H9 (cell line): Measurements from ENCODE around the gene PGAM4. TPM values are rescaled to one million over a fixed set of nuclear protein-coding genes. Genes with fewer than 3 reads are reported as not detected.

ENCODE experiments used
- DNase-seq: peaks from one replicate; pipeline ENCODE4 v3.0.0-alpha.2; 2017
- H2AFZ ChIP-seq: one replicate; pipeline ENCODE4 v1.6.1; 2013; ENCODE audit warnings: mild to moderate bottlenecking, low read length, control low read depth, moderate library complexity
- H2AK5ac ChIP-seq: 2 replicates; pipeline ENCODE4 v1.6.1; 2013; ENCODE audit warnings: low read length, control low read depth, mixed read lengths; ENCODE audit not compliant: insufficient read length
- H2BK120ac ChIP-seq: one replicate; pipeline ENCODE4 v1.6.1; 2013; ENCODE audit warnings: low read depth, mild to moderate bottlenecking, low read length, control low read depth, inconsistent platforms; ENCODE audit not compliant: poor library complexity, severe bottlenecking
- H2BK12ac ChIP-seq: 2 replicates; pipeline ENCODE4 v1.6.1; 2013; ENCODE audit warnings: low read length, control low read depth, mixed read lengths, low read depth; ENCODE audit not compliant: insufficient read length
- H2BK15ac ChIP-seq: 2 replicates; pipeline ENCODE4 v1.6.1; 2013; ENCODE audit warnings: low read depth, low read length, control low read depth
- H2BK20ac ChIP-seq: one replicate; pipeline ENCODE4 v1.6.1; 2013; ENCODE audit warnings: low read depth, mild to moderate bottlenecking, low read length, control low read depth, inconsistent platforms; ENCODE audit not compliant: poor library complexity, severe bottlenecking
- H2BK5ac ChIP-seq: 2 replicates; pipeline ENCODE4 v1.6.1; 2013; ENCODE audit warnings: low read length, control low read depth, mixed read lengths; ENCODE audit not compliant: insufficient read length
- H3K14ac ChIP-seq: 2 replicates; pipeline ENCODE4 v1.6.1; 2013; ENCODE audit warnings: low read length, control low read depth; ENCODE audit not compliant: insufficient read depth
- H3K18ac ChIP-seq: 2 replicates; pipeline ENCODE4 v1.6.1; 2013; ENCODE audit warnings: low read depth, mild to moderate bottlenecking, mixed read lengths, low read length, control low read depth; ENCODE audit not compliant: insufficient read length
- H3K23ac ChIP-seq: 2 replicates; pipeline ENCODE4 v1.6.1; 2013; ENCODE audit warnings: low read length, control low read depth, mixed read lengths, low read depth; ENCODE audit not compliant: insufficient read length
- H3K23me2 ChIP-seq: 2 replicates; pipeline ENCODE4 v1.6.1; 2013; ENCODE audit warnings: low read depth, mild to moderate bottlenecking, mixed read lengths, low read length, control low read depth; ENCODE audit not compliant: insufficient read length, poor library complexity, severe bottlenecking
- H3K27ac ChIP-seq: 2 replicates; pipeline ENCODE4 v1.5.1; 2013; ENCODE audit warnings: low read length, control low read depth, mixed read lengths, low read depth; ENCODE audit not compliant: insufficient read length
- H3K27me3 ChIP-seq: 2 replicates; pipeline ENCODE4 v1.6.1; 2013; ENCODE audit warnings: low read length, control low read depth, inconsistent platforms; ENCODE audit not compliant: insufficient read depth
- H3K4ac ChIP-seq: 2 replicates; pipeline ENCODE4 v1.6.1; 2013; ENCODE audit warnings: low read depth, mild to moderate bottlenecking, control low read depth, inconsistent platforms, low read length, moderate library complexity
- H3K4me1 ChIP-seq: 2 replicates; pipeline ENCODE4 v1.6.1; 2013; ENCODE audit warnings: low read length, control low read depth, inconsistent platforms; ENCODE audit not compliant: insufficient read depth
- H3K4me2 ChIP-seq: 2 replicates; pipeline ENCODE4 v1.6.1; 2013; ENCODE audit warnings: low read length, control low read depth, mixed read lengths; ENCODE audit not compliant: insufficient read length, insufficient read depth
- H3K56ac ChIP-seq: 2 replicates; pipeline ENCODE4 v1.6.1; 2013; ENCODE audit warnings: low read depth, mild to moderate bottlenecking, mixed read lengths, low read length, control low read depth; ENCODE audit not compliant: insufficient read length
- H3K79me1 ChIP-seq: 2 replicates; pipeline ENCODE4 v1.6.1; 2013; ENCODE audit warnings: low read depth, mild to moderate bottlenecking, moderate library complexity, low read length, control low read depth, inconsistent platforms; ENCODE audit not compliant: insufficient read depth, poor library complexity, severe bottlenecking
- H3K79me2 ChIP-seq: 2 replicates; pipeline ENCODE4 v1.6.1; 2013; ENCODE audit warnings: low read length, control low read depth, inconsistent platforms; ENCODE audit not compliant: insufficient read depth
- H3K9ac ChIP-seq: 2 replicates; pipeline ENCODE4 v1.6.1; 2013; ENCODE audit warnings: low read length, control low read depth, mixed read lengths; ENCODE audit not compliant: insufficient read length; ENCODE audit errors: extremely low read depth
- H3K9me3 ChIP-seq: one replicate; pipeline ENCODE4 v1.6.1; 2013; ENCODE audit warnings: low read depth, low read length, inconsistent platforms; ENCODE audit not compliant: control insufficient read depth
- H3T11ph ChIP-seq: one replicate; pipeline ENCODE4 v1.6.1; 2013; ENCODE audit warnings: mild to moderate bottlenecking, low read length, control low read depth, inconsistent platforms
- H4K20me1 ChIP-seq: one replicate; pipeline ENCODE4 v1.6.1; 2013; ENCODE audit not compliant: control insufficient read depth, insufficient read length, insufficient read depth
- H4K5ac ChIP-seq: 2 replicates; pipeline ENCODE4 v1.6.1; 2013; ENCODE audit warnings: low read depth, mild to moderate bottlenecking, mixed read lengths, low read length, control low read depth; ENCODE audit not compliant: insufficient read length
- H4K8ac ChIP-seq: replicated peaks from 2 replicates; pipeline ENCODE4 v1.6.1; 2013; ENCODE audit warnings: low read length, control low read depth, mixed read lengths, low read depth; ENCODE audit not compliant: insufficient read length
- H4K91ac ChIP-seq: 2 replicates; pipeline ENCODE4 v1.6.1; 2013; ENCODE audit warnings: low read depth, mild to moderate bottlenecking, moderate library complexity, mixed read lengths, low read length, control low read depth; ENCODE audit not compliant: insufficient read length
- H3K27ac Mint-ChIP-seq, 3 experiments: 2 replicates in 2 of 3; 3 replicates in 1 of 3; pipeline ENCODE4 v1.8.0; 2020 to 2021; ENCODE audit warnings: mixed read lengths in 3 of 3, mild to moderate bottlenecking in 1 of 3, moderate library complexity in 1 of 3
- H3K27me3 Mint-ChIP-seq: 2 replicates; pipeline ENCODE4 v1.8.0; 2021; ENCODE audit warnings: low read depth, mild to moderate bottlenecking, moderate library complexity, mixed read lengths
- H3K36me3 Mint-ChIP-seq, 3 experiments: 2 replicates in 2 of 3; 3 replicates in 1 of 3; pipeline ENCODE4 v1.8.0; 2020 to 2021; ENCODE audit warnings: low read depth in 3 of 3, mixed read lengths in 3 of 3; ENCODE audit not compliant: insufficient read depth in 1 of 3
- H3K4me1 Mint-ChIP-seq, 2 experiments: 2 replicates each; pipeline ENCODE4 v1.8.0; 2020; ENCODE audit warnings: mixed read lengths in 2 of 2
- H3K4me3 Mint-ChIP-seq, 2 experiments: 2 replicates in 1 of 2; 3 replicates in 1 of 2; pipeline ENCODE4 v1.8.0; 2020 to 2021; ENCODE audit warnings: mild to moderate bottlenecking in 2 of 2, mixed read lengths in 2 of 2, moderate library complexity in 1 of 2
- H3K9me3 Mint-ChIP-seq, 2 experiments: 2 replicates in 1 of 2; 3 replicates in 1 of 2; pipeline ENCODE4 v1.8.0; 2020; ENCODE audit warnings: mild to moderate bottlenecking in 2 of 2, mixed read lengths in 2 of 2, moderate library complexity in 1 of 2
- CTCF ChIP-seq: fragments of 200-600 bp; sonication (generic); conservative IDR thresholded peaks from 3 replicates; pipeline ENCODE4 v1.8.0; 2021; ENCODE audit warnings: antibody characterized with exemption, mild to moderate bottlenecking
- WGBS: extraction: QIAGEN DNeasy Blood & Tissue Kit; methylation state at CpG from one replicate; pipeline ENCODE4 v1.1.7; 2013; ENCODE audit warnings: missing lambda C conversion rate, low lambda C conversion rate, mixed read lengths; ENCODE audit not compliant: insufficient read length; ENCODE audit errors: extremely low coverage; 5-methylcytosine and 5-hydroxymethylcytosine counted together
- total RNA-seq: library from RNA; stranded (reverse); gene quantifications from 2 replicates; pipeline ENCODE4 v1.2.1, GENCODE V29; 2021

PGAM4 gene
- total RNA-seq, 1 experiment from 2014 or later, result 0.52 TPM

- no peak overlapping the region for H4K8ac ChIP-seq
- no peaks in the 10 kb centered on the region for H3K4me1 Mint-ChIP-seq
Measured at GRCh38 chrX:77953708-77954107, 15.7 kb downstream of the PGAM4 start.

More at GRCh38 chrX:77953708-77954107, 15.7 kb downstream of the PGAM4 start:
- H3K4me3 Mint-ChIP-seq, result no peak overlapping the region
- Histone ChIP-seq H2BK120ac (no peak overlapping the region), H3K23me2 (no peaks in the 10 kb centered on the region), H3K79me1 (no peaks in the 10 kb centered on the region), H2AFZ (no peak overlapping the region), H3K4me1 (no peaks in the 10 kb centered on the region), H2AK5ac (no peak overlapping the region), H3K4me2 (no peak overlapping the region), H3K56ac (no peak overlapping the region), H3K9ac (no peak overlapping the region), H3K18ac (no peak overlapping the region), H3K27ac (no peak overlapping the region), H4K5ac (no peak overlapping the region), H4K20me1 (no peaks in the 10 kb centered on the region), H3K9me3 (peaks cover 7% of the 10 kb centered on the region), H2BK20ac (no peak overlapping the region), H3K4ac (no peak overlapping the region), H3K27me3 (no peaks in the 10 kb centered on the region), H4K91ac (no peak overlapping the region), H2BK5ac (no peak overlapping the region), H3K14ac (no peak overlapping the region), H3K79me2 (no peaks in the 10 kb centered on the region), H2BK15ac (no peak overlapping the region), H3K23ac (no peak overlapping the region), H2BK12ac (no peak overlapping the region), H3T11ph (no peak overlapping the region)
- no peak for TF ChIP-seq CTCF
- no peaks in the 10 kb centered on the region for H3K27me3 Mint-ChIP-seq
- no CpG with 5 or more reads among the region's 1 CpG for WGBS
- H3K27ac Mint-ChIP-seq, result no peak overlapping the region
- peaks cover 0 to 8% (median 0%) of the 10 kb centered on the region in 3 experiments; a peak in 2 of 7 replicates for H3K36me3 Mint-ChIP-seq
- peaks cover 39 to 46% of the 10 kb centered on the region in 2 experiments for H3K9me3 Mint-ChIP-seq
- DNase-seq, result no peak
